SIG-M5 treated with dmso at 0.1 percent for 504 hours (cell line): ENCODE data around the gene TPD52L2.
"Not testable (repeated sequence)": the region's sequence is repeated elsewhere in the genome, so short reads cannot be mapped to it uniquely, and the experiment has no call there.

Source experiments
- DNase-seq: peaks from one replicate; lab custom pipeline; 2025; ENCODE audit not compliant: unreplicated experiment; lab: John Stamatoyannopoulos, UW

Gene TPD52L2

DNA sequence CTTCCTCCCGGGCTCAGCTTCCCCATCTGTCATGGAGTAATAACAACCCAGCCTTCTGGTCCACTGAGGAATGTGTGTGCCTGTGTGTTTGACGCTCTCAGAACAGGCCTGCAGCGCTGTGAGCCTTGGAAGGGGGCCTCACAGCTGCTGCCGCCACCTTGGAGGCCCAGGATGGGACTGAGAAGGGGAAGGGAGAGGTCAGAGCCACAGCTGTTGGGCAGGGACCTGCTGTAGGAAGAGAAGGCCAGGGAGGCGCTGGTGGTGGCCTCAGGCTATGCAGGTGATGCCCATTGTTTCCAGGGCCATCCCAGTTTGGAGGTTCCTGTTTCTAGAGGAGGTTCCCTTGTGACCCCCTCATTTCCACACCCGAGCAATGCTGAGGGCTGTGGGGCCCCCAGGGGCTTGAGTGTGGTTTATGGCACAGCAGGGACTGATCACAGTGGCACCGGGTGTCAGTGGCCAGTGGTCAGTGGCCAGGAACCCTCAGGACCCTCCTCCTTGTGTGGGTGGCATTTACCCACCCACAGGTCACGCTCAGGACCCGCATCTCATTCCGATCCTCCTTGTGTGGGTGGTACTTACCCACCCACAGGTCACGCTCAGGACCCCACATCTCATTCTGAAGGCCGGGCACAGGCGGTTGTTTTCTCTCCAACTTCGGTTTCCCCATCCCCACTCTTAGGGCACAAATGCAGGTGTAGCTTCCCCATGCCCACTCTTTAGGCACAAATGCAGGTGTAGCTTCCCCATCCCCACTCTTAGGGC, 14.0 kb downstream of the TPD52L2 start:
- no peak for DNase-seq

DNA sequence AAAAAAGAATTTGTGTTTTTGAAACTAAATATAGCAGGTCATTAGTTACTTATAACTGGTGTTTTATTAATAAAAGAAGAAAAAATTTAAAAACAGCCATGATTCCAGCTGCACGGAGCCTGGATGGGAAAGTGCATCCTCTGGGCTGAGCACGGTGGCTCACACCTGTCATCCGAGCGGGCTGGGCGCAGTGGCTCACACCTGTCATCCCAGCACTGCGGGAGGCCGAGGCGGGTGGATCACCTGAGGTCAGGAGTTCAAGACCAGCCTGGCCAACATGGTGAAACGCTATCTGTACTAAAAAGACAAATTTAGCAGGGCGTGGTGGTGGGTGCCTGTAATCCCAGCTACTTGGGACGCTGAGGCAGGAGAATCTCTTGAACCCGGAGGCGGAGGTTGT, 15.8 kb downstream of the TPD52L2 start:
- not testable (repeated sequence) for DNase-seq

DNA sequence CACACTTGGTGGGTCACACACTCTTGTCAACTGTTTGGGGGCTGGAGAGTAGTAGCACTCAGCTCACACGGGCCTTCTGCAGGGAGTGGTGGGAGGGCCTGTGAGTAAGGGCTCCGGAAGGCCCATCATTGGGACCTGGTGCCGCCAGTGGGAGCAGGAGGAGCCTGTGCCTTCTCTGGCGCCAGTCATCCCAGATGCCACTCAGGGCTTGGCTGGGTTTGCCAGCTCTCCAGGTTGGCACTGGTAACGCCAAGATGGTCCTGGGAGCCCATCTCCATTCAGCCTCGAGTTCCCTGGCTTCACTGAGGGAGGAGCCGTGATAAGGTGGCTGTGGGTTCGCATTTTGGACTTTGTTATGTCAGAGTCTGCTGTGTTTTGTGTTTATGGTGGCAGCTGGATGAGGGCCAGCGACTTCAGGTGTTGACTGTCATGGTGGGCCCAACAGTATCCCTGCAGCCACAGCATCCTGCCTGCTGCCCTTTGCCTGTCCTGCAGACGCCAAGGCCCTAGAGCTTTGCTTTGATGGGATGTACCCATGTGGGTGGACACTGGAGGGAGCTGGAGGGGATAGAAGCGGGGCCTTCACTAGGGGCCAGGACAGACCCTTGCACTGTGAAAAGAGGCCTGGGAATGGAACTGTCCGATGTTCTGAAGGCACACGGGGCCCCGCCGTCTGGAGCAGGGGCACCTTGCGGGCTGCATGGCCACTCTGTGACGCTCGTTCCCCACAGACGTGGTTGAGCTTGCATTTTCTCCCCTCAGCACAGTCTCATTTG, 16.6 kb downstream of the TPD52L2 start:
- no peak for DNase-seq

DNA sequence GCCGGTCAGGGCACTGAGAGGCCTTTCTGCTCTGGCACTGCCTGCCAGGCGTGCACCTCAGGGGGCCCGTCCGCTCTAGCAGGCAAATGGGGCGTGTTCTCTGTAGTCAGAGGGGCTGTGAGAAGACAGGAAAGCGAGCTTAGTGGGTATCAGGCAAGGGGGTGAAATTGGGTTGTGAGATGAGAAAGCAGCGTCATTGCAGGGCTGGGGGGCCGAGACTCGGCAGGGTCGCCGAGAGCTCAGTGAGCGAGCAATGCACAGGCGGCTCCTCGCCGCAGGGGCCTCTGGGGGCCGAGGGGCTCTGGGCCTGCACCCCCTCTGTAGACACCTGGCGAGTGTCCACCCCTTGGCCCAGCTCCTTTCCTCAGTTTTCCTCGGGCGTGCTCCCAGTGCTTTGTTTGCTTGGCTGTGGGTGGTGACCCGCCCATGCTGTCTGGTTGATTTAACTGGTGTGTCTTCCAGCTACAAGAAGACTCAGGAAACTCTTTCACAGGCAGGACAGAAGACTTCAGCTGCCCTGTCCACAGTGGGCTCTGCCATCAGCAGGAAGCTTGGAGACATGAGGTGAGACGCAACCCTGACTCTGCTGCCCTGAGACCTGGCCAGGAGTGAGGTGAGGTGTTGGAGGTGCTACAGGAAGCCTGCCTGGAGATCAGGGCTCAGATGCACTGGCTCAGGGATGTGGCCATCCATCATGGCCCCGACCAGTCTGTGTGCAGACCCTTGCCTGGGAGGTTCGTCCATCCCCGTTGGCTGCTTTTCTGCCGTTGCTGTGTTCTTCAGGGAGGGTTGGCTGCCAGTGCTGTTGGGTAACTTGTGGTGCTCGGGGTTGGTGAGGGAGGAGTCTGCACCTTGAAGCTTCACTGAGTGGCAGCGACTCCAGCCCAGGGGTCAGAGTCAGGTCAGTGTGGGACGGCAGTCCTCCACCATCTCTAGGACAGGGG, 17.5 kb downstream of the TPD52L2 start:
- DNase-seq, result no peak

DNA sequence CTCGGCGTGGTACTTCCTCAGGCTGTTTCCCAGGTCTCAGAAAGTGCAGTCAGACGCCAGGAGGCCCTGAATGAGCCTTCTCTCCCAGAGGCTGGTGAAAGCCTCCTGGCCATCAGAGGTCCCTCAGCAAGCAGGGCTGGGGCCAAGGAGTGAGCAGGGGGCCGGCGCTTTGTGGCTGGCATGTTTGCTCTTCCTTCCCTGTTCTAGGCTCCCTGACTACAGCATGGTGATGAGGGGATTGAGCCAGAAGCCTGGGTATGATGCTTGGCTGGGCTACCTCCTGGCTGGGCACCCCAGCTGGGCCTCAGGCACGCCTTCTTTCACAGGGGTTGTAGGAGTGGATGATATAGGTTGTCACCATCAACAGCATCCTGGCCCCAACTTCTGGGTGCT, 18.1 kb downstream of the TPD52L2 start:
- DNase-seq, result no peak

DNA sequence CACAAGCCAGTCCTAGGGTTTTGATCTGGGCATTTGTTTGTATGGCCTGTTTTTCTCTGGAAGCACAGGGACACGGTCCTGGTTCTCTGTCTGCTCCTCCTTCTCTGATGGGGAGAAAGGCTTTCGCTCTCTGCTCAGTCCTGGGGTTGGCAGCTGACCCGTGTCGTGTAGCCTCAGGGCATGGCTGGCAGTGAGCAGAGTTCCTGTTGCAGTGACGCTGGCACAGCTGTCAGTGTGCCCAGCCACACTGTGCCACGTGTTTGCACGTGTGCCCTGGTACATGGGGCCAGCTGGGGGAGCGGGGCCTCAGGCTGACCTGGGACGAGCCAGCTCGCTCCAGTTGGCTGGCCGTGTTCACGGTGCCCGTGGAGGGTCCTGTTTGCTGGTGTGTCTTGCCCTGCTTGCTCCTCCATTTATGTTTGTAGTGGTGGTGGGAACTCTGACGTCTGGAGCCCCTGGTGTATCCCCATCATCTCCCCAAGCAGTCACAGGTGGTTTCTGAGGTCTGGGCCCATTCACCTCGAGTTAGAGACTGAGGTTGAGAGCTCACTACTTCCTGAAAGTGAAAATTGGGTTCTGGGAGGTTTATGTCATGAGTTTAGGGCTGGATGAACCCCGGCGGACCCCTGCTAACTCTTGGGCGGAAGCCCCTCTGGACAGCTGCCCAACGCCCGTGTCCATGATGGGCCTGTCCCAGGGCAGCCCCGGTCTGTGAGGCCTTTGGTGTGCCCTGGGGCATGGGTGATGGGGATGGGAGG, 19.6 kb downstream of the TPD52L2 start:
- no peak for DNase-seq

DNA sequence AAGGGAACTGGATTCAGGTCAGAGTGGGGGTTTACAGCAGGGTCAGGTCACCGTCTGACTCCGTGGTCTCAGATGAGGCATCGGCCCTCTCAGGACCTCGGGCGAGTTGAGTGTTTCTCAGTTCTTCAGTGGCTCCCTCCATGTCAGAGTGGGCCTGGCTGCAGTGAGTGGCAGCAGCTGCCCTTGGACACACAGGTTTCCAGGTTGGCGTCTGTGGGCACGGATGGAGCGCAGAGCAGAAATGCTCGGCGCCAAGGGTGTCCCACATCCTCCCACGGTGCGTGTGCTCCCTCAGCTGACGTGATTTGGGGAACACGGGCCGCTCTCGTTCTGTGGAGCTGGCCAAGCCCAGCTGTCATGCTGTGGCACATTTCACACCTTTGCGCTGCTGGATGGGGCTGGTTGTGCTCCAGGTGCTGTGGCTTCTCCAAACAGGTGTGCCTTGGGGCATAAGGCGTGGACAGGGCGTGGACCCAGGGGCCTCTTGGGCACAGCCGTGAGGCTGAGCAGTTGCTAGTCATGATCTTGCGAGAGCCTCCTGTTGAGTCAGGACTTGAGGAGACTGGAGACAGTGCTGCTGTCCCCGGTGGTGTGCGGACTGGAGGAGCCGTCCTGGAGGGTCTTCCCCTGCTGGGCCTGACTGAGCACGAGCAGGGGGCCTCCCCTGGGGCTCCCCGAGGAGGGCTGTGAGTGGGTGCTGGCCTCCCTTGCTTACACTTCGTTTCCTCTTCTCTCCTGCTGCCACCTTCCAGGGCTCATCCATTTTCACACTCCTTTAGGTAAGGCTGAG, 20.4 kb downstream of the TPD52L2 start:
- DNase-seq, result no peak

DNA sequence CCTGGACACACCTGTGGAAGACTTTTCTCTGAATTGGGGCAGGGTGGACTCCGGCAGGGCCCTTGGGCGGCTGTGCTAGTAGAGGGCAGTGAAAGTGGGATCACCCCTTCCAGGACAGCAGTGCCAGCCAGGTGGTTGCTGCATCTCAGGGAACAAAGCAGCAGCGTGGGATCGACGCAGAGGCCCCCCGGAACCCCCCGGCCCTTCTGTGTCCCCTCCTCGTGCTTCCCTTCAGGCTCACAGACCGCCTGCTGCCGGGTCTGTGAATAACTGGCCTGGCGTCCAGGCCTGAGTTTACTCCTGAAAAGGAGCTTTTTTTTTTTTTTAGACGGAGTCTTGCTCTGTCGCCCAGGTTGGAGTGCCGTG, 21.0 kb downstream of the TPD52L2 start:
- DNase-seq, result no peak

DNA sequence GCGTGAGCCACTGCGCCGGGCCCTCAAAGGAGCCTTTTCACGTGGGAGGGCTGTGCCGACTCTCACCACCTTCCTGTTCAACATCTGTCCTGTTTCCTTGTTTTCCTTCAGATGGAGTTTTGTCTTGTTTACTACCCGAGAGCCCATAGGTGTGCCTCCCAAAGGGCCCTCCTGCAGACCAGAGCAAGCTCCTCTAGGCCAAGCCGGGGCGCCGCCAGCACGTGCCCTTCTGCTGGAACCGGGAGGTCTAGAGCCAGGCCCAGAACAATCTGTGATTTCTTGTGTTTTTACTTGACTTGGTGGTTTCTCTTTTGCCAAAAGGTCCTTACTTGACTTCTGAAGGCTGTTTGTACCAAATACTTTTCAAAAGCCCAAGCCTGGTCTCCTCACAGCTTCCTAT, 21.9 kb downstream of the TPD52L2 start:
- no peak for DNase-seq

DNA sequence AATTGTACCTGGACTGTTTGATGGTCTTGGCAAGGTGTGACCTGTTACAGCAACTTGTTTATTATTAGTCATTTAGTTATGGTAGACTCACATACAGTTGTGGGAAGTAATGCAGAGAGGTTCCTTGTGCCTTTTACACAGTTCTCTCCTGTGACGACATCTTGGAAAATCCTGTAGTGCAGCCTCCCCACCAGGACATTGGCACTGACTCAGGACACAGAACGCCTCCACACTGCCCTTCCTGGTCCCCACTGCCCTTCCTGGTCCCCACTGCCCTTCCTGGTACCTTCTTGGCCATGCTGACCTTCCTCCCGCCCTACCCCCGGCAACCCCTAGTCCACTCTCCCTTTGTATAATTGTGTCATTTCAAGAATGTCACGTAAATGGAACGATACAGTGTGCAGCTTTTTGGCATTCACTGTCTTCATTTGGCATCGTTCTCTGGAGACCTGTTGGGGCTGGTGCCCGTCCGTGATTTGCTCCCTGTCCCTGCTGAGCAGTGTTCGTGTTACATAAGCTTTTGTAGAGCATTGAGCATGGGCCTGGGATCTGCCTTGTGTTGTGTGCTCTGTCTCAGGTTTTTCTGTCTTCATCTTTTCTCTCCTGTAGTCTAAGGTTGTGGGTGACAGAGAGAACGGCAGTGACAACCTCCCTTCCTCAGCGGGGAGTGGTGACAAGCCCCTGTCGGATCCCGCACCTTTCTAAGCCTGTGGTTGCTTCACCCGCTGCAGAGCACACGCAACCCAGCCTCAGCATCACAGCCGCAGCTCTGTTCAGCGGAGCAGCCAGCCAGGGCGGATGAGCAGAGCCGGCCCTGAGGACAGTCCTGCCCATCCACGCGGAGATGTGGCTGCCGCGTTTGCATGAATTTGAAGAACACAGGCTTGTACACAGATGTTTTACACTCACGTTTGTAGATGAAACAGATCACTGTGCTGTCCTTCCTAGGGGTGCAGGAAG, 24.5 kb downstream of the TPD52L2 start:
- no peak for DNase-seq

DNA sequence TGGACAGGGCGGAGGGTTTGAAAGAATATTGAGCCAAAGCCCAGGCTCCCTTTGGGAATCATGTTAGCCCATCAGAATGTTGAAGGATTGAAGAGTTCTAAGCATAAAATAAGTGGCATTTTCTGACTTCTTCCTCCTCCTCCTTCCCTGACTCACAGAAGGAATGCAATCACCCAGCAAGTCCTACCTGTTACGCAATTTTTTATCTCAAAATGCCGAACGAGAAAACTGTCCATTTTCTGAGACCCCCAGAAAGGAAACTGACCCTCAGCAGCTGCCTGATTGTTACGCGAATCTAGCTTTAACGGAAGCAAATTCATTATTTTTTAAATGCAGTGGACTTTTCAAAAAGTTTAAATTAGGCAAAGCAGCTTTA, 25.1 kb downstream of the TPD52L2 start:
- DNase-seq, result peak; percentile 41

DNA sequence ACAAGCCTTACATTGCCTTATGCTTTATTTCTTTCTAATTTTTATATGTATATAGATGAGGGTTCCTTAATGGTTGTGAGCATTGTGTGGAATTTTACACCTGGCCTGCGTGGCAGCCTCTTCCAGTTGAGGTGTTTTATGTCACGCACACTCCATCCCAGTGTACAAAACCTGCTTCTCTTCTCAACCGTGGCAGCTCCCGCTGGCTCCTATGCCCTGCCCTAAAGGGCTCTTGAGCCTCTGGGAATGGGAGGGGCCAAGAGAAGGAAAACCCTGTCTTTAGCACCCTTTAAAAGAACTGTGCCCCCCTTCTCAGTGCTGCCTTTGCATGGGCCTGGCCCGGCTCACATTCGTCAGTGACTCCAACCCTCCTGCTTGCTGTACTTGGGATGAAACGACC, 25.5 kb downstream of the TPD52L2 start:
- no peak for DNase-seq

DNA sequence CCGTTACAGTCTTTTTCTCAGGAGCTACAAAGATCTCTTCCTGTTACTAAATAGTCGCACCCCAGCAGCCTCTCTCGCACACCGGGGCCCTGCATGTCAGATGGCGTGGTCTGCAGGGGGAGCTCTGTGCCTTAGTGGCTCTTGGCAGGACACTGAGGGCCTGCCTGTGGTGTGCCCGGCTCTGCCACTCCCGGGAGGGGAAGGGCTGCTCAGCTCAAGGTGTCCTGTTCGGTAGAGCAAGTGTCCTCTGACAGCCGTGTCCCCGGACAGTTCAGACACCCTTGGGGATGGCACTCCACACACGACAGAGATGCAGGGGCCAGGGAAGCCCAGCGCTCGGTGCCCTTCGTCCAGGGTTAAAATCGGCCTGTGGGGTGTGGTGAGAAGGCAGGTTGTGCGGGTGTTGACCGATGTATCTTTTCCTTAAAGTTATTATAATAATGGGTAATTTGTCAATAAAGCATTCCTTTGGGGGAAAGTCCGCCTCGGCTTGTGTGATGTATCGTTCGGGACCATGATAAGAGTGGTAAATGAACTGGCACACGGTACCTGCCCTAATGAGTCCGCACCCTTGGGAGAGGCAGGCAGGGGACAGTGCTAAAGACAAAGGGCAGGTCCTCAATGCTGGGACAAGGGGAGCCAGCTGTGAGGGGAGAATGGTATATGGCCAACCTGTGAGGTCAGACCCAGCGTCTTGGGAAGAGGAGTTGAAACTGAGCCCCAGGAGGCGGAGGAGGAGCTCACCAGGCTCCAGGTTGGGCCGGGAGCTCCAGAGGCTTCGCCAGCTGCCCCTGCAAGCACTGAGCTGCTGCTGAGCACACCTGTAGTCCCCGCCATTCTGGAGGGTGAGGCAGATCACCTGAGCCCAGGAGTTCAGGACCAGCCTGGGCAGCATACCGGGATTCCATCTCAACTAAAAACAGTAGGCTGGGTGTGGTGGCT, 26.3 kb downstream of the TPD52L2 start:
- no peak for DNase-seq

DNA sequence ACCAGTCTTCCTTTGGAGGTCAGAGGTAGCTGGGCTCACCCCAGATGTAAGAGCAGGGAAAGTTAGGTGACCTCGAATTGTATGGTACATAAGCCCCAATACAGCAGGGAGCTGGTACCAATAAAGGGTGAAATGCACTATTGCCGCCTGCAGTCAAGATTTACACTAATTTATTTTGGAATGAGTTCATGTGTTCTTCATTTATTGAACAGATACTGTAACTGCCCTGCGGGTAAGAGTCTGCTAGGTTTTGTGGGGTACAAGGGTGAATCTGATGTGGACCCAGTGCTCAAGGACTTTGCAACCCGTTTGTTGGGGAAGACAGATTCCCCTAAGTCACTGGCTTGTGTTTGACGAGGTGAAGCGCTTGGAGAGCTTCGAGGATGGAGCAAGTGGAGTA, 27.3 kb downstream of the TPD52L2 start:
- DNase-seq, result no peak

DNA sequence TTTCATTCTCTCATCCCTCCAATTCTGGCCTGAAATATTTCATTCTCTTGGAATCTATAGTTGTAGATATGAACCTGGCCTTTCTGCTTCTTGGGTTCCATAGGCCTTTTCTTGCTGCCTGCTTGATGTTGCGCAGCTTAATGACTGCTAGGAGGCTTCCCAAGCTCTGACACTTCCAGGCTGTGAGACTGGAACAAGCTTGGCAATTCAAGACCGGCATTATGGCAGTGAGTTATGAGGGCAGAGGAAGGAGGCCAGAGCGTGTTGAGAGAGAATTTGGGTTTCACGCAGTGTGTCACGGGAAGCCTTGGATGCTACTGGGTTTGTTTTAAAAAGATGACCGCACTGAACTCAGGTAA, 28.9 kb downstream of the TPD52L2 start:
- DNase-seq, result no peak

DNA sequence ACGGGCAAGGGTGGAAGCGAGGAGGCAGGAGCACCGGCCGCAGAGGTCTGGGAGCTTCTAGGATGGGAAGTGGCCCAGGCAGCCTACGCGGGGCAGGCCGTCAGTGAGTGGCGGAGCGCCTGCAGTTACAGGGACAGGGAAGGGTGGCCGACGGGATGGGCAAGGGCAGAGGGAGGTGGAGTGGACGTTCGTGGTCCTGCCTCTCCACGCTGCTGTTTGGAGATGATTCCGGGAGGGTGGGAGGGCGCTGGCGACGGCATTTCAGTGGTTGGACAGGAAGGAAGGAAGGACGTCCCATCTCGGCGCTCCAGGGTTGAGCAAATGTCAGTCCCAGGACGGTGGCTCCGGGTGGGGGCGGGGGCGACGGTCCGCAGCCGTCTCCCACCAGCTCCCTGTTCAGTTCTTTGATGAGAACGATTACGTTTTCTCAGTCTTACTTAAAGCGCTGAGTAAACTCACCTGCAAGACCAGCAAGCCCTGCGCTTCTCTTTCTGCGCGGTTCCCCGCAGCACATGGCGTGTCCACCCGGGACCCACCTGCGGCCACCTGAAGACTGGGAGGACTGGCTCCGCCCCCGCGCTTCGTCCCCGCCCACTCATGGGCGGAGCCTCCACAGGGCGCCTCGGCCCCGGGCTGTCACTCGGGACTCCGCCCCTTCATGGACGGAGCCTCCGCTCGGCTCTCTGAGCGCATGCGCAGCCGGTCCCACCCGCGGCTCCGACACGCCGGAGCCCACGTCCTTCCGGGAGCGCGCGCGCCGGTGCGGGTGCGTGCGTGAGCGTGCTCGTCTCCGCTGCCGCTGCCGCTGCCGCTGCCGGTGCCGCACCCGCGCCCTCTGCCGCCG, 29.5 kb downstream of the TPD52L2 start, which contains the start of gene DNAJC5:
Gene DNAJC5, plus strand, starts transcription at position 769 of the 844 bp plus-strand sequence. CDS start 33,220 bp downstream, outside the sequence.
- peak; percentile 84 for DNase-seq
